ENCODE results near the gene SNAPC2.
A peak's percentile ranks its signal among the peaks of the same experiment; 100 is the strongest.
"Not testable (repeated sequence)": the region's sequence is repeated elsewhere in the genome, so short reads cannot be mapped to it uniquely, and the experiment has no call there.

The SNAPC2 gene

GRCh38 chr19:7888145-7888825, 31.9 kb upstream of the SNAPC2 start, which contains the start of gene LRRC8E:
LRRC8E (plus strand) TSS chr19:7888510; CDS start chr19:7895604, 7,094 bp downstream.
- H3K4me3 ChIP-seq (ENCODE audit: low read depth, low read length), result no peak within 1 kb of the TSS
- peak; percentile 52 for DNase-seq (ENCODE audit: low read depth)
- TF ChIP-seq CTCF (IDR thresholded peaks at IDR 0.05; ENCODE audit: low read depth, low read length), result no peak

DNA sequence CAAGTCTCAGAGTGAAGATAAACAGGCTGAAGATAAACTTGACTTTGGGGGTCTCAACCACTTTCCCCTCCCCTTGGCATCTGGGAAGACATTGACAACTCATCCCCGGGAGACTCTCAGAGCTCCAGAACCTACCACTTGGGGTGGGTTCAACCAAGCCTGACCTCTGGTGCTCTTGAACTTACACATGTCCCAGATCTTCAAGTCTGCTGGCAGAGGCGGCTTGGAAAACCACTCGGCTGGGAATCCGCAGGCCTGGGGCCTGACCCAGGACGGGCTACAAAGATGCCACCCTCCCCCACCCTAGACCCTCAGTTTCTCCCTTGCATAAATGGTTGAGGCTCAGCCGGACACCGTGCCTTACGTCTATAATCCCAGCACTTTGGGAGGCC, 31.3 kb upstream of the SNAPC2 start:
- no peak for TF ChIP-seq CTCF (IDR thresholded peaks at IDR 0.05; ENCODE audit: low read depth, low read length)
- TF ChIP-seq, protein P1, sequence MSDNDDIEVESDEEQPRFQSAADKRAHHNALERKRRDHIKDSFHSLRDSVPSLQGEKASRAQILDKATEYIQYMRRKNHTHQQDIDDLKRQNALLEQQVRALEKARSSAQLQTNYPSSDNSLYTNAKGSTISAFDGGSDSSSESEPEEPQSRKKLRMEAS (IDR thresholded peaks at IDR 0.05; ENCODE audit: low read depth, low read length), result no peak
- no peak for TF ChIP-seq POLR2A (IDR thresholded peaks at IDR 0.05; ENCODE audit: extremely low read depth, insufficient read length)
- no peak for TF ChIP-seq MYC (IDR thresholded peaks at IDR 0.05; ENCODE audit: low read depth, low read length)
- H3K4me3 ChIP-seq (ENCODE audit: low read depth, low read length), result no peak overlapping the region
- DNase-seq (ENCODE audit: low read depth), result no peak

DNA sequence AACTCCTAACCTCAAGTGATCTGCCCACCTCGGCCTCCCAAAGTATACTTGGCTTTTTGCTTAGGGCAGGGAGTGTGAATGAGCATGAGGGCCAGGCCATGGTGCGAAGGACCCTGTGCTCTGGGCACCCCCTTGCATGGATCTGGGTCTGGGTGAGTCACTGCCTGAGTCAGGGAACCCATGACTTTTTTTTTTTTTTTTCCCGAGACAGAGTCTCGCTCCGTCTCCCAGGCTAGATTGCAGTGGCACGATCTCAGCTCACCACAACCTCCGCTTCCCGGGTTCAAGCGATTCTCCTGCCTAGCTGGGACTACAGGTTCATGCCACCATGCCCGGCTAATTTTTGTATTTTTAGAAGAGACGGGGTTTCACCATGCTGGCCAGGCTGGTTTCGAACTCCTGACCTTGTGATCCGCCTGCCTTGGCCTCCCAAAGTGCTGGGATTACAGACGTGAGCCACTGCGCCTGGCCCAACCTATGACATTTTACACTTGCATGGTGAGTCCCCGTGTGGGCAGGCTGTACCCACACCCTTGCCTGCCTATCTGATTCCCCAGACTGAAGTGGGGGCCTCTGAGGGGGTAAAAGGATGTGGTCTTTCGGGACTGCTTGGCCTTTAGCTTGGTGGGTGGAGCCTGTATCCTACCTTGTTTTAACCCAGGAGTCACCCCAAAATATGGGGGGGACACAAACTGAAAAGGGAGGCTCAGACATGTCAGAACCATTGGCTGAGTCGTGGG, 26.6 kb upstream of the SNAPC2 start:
- H3K4me3 ChIP-seq (ENCODE audit: low read depth, low read length); DNase-seq (ENCODE audit: low read depth): not testable (repeated sequence)

- TF ChIP-seq, protein P1 (IDR thresholded peaks at IDR 0.05; ENCODE audit: low read depth, low read length), result no peak
- no peak for TF ChIP-seq CTCF (IDR thresholded peaks at IDR 0.05; ENCODE audit: low read depth, low read length)
- TF ChIP-seq POLR2A (IDR thresholded peaks at IDR 0.05; ENCODE audit: extremely low read depth, insufficient read length), result no peak
- no peak for TF ChIP-seq MYC (IDR thresholded peaks at IDR 0.05; ENCODE audit: low read depth, low read length)
- no peak for DNase-seq (ENCODE audit: low read depth)
- no peak overlapping the region for H3K4me3 ChIP-seq (ENCODE audit: low read depth, low read length)
Observed at GRCh38 chr19:7894612-7895309, 25.4 kb upstream of the SNAPC2 start.

DNA sequence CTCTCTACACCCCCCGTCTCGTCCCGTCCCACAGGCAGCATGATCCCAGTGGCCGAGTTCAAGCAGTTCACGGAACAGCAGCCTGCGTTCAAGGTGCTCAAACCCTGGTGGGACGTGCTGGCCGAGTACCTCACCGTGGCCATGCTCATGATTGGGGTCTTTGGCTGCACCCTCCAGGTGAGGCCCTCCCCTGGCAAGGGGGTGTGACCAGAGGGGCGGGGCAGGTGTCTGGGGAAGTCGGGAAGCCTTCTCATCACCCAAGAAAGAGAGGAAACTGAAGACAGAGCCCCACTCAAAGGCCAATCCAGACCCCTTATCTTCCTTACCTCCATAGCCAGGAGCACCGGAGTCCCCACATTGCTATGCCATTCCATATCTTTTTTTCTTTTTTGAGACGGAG, 24.6 kb upstream of the SNAPC2 start:
- DNase-seq (ENCODE audit: low read depth), result no peak
- TF ChIP-seq MYC (IDR thresholded peaks at IDR 0.05; ENCODE audit: low read depth, low read length) (no peak), CTCF (IDR thresholded peaks at IDR 0.05; ENCODE audit: low read depth, low read length) (no peak), POLR2A (IDR thresholded peaks at IDR 0.05; ENCODE audit: extremely low read depth, insufficient read length) (no peak)
- TF ChIP-seq, protein P1 (IDR thresholded peaks at IDR 0.05; ENCODE audit: low read depth, low read length), result no peak

GRCh38 chr19:7897292-7897691, 22.8 kb upstream of the SNAPC2 start:
- peak; percentile 54 for DNase-seq (ENCODE audit: low read depth)
- H3K4me3 ChIP-seq (ENCODE audit: low read depth, low read length), result no peak overlapping the region

More for the DNA sequence above, 24.6 kb upstream of the SNAPC2 start:
- H3K4me3 ChIP-seq (ENCODE audit: low read depth, low read length), result no peak overlapping the region

More at GRCh38 chr19:7897292-7897691, 22.8 kb upstream of the SNAPC2 start:
- TF ChIP-seq POLR2A (IDR thresholded peaks at IDR 0.05; ENCODE audit: extremely low read depth, insufficient read length) (no peak), CTCF (IDR thresholded peaks at IDR 0.05; ENCODE audit: low read depth, low read length) (no peak), MYC (IDR thresholded peaks at IDR 0.05; ENCODE audit: low read depth, low read length) (no peak)
- TF ChIP-seq, protein P1 (IDR thresholded peaks at IDR 0.05; ENCODE audit: low read depth, low read length), result no peak

All from NB4 (cell line).